GM19099 (cell line): Measurements from ENCODE around the gene C1orf87.

Experiments
- POLR2A ChIP-seq: IDR thresholded peaks from 3 replicates; pipeline ENCODE4 v1.6.1; 2011; ENCODE audit warnings: low read depth; ENCODE audit not compliant: insufficient read length; ENCODE audit errors: extremely low read depth

C1orf87 gene

GRCh38 chr1:59947047-59947938 is 126.3 kb downstream of the C1orf87 start:
- TF ChIP-seq POLR2A = no peak

GRCh38 chr1:59945790-59946189 is 127.8 kb downstream of the C1orf87 start:
- no peak for TF ChIP-seq POLR2A
